GM12865 (cell line): ENCODE data around the gene GNAI1.

Source experiments
- DNase-seq: peaks from one replicate; pipeline ENCODE4 v3.0.0; 2010; ENCODE audit warnings: low read depth
- H3K4me3 ChIP-seq: 2 replicates; pipeline ENCODE4 v1.5.1; 2011; ENCODE audit warnings: mild to moderate bottlenecking, low read depth, low read length, control low read depth
- CTCF ChIP-seq: IDR thresholded peaks from 2 replicates; pipeline ENCODE4 v1.5.1; 2011; ENCODE audit warnings: low read length, control low read depth, low read depth, inconsistent platforms; ENCODE audit not compliant: insufficient read depth; ENCODE audit errors: missing control alignments

Gene GNAI1

GRCh38 chr7:80186721-80187120 is 52.1 kb downstream of the GNAI1 start:
- no peak overlapping the region for H3K4me3 ChIP-seq
- no peak for TF ChIP-seq CTCF

GRCh38 chr7:80187279-80187678 is 52.6 kb downstream of the GNAI1 start:
- H3K4me3 ChIP-seq = no peak overlapping the region
- TF ChIP-seq CTCF = no peak
- DNase-seq = no peak

More at GRCh38 chr7:80186721-80187120, 52.1 kb downstream of the GNAI1 start:
- DNase-seq = no peak

- TF ChIP-seq CTCF = no peak
- H3K4me3 ChIP-seq = no peak overlapping the region
- no peak for DNase-seq
These were observed 53.1 kb downstream of the GNAI1 start for GRCh38 chr7:80187727-80188126.

- TF ChIP-seq CTCF = no peak
- H3K4me3 ChIP-seq = no peak overlapping the region
- no peak for DNase-seq
These were observed 55.0 kb downstream of the GNAI1 start for GRCh38 chr7:80189638-80190037.

- DNase-seq = no peak
- H3K4me3 ChIP-seq = no peak overlapping the region
- TF ChIP-seq CTCF = no peak
These were observed 63.0 kb downstream of the GNAI1 start for GRCh38 chr7:80197627-80198026.

- TF ChIP-seq CTCF = no peak
- H3K4me3 ChIP-seq = no peak overlapping the region
- DNase-seq = no peak
These were observed 64.4 kb downstream of the GNAI1 start for GRCh38 chr7:80199051-80199450.

GRCh38 chr7:80204454-80204853 is 69.8 kb downstream of the GNAI1 start:
- DNase-seq = no peak
- H3K4me3 ChIP-seq = no peak overlapping the region
- TF ChIP-seq CTCF = no peak
